GM23338 (cell line): ENCODE measurements around the gene OR4K5.

Experiments
- CREB1 ChIP-seq: fragments of 250-450 bp; sonication (Bioruptor Pico); IDR thresholded peaks from 2 replicates; pipeline ENCODE4 v1.5.0; 2020; ENCODE audit warnings: low read depth, mild to moderate bottlenecking, moderate library complexity
- CTCF ChIP-seq, 2 experiments: fragments of 200-600 bp in 1 of 2; sonication (generic) in 1 of 2; conservative IDR thresholded peaks; 2 replicates each; pipeline versions ENCODE4 v1.5.1 to v1.6.1; 2016 to 2017; ENCODE audit warnings: antibody characterized with exemption in 2 of 2, low read depth in 2 of 2, mild to moderate bottlenecking in 2 of 2, moderate library complexity in 1 of 2
- ETS1 ChIP-seq: IDR thresholded peaks from 2 replicates; pipeline ENCODE4 v1.6.1; 2016; ENCODE audit warnings: antibody characterized with exemption
- EZH2 ChIP-seq: fragments of 200-600 bp; sonication (generic); IDR thresholded peaks from one replicate; pipeline ENCODE4 v1.8.0; 2017; ENCODE audit warnings: antibody characterized with exemption, mild to moderate bottlenecking, low read depth; ENCODE audit not compliant: unreplicated experiment
- EZH2phosphoT487 ChIP-seq: fragments of 200-600 bp; sonication (generic); IDR thresholded peaks from one replicate; pipeline ENCODE4 v1.8.1; 2018; ENCODE audit warnings: antibody characterized with exemption; ENCODE audit not compliant: unreplicated experiment
- JUNB ChIP-seq: IDR thresholded peaks from one replicate; pipeline ENCODE4 v1.6.1; 2016; ENCODE audit warnings: antibody characterized with exemption; ENCODE audit not compliant: unreplicated experiment
- POLR2AphosphoS5 ChIP-seq: IDR thresholded peaks from 2 replicates; pipeline ENCODE4 v1.6.1; 2016; ENCODE audit warnings: antibody characterized with exemption, low read depth
- REST ChIP-seq: IDR thresholded peaks from one replicate; pipeline ENCODE4 v1.6.1; 2018; ENCODE audit warnings: antibody characterized with exemption; ENCODE audit not compliant: unreplicated experiment
- ZNF462 ChIP-seq: fragments of 250-450 bp; sonication (Bioruptor Pico); IDR thresholded peaks from 2 replicates; pipeline ENCODE4 v1.5.0; 2020; ENCODE audit warnings: mild to moderate bottlenecking, moderate library complexity

GRCh38 chr14:19920021-19920657 is at the start of gene OR4K5:
- TF ChIP-seq CTCF (conservative IDR thresholded peaks at IDR 0.05; ENCODE audit: low read depth in 2 of 2) (no peak), EZH2 (no peak), ZNF462 (CRISPR knock-in tag) (no peak), REST (no peak), CREB1 (CRISPR knock-in tag) (no peak), EZH2phosphoT487 (no peak), JUNB (no peak), ETS1 (no peak), POLR2AphosphoS5 (no peak)
